ENCODE measurements around the gene BEGAIN. TPM values are rescaled to one million over a fixed set of nuclear protein-coding genes. Genes with fewer than 3 reads are reported as not detected.

Gene BEGAIN
- total and polyA plus RNA-seq, 2 donors (not counting 3 experiments of a cell fraction or from before 2014, with no cell fraction given): 0.49 TPM; not detected in 1

DNA sequence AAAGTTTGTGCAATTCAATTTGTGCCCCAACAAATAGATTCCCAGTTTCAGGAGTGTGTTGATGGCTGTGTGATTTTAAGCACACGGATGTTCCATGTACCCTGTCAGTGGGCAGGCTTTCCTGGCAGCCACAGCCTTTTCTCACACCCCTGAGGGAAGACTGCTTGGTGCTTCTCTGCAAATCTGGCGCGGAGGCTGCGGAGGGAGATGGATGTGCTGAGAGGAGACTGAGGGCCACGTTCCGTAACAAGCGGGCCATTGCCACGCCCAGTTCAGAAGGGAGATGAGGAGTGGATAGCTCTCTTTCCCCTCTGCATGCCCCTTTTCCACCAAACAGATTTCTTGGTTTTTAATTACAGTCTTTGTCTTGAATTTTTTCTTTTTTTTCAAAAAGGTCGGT, 89.1 kb downstream of the BEGAIN start:
- CTCF ChIA-PET: no interaction called here
- no peak for DNase-seq (ENCODE audit: low read depth, low spot score)

More for the DNA sequence above, 89.1 kb downstream of the BEGAIN start:
- Histone ChIP-seq H3K27me3 (ENCODE audit: control insufficient read depth in 2 of 2, insufficient read depth in 2 of 2, low read length in 2 of 2) (no peaks in the 10 kb centered on the region), H3K79me2 (ENCODE audit: control insufficient read depth, insufficient read depth, low read length) (no peaks in the 10 kb centered on the region), H3K4me1 (ENCODE audit: control insufficient read depth, extremely low read depth, insufficient read depth, low read length) (no peaks in the 10 kb centered on the region), H3K27ac (ENCODE audit: insufficient read depth, low read depth, low read length) (no peak overlapping the region), H3K9ac (replicated peaks; ENCODE audit: extremely low read depth, insufficient read depth, low read length) (no peak overlapping the region), H3K9me3 (replicated peaks; ENCODE audit: control insufficient read depth, insufficient read depth, low read length) (no peaks in the 10 kb centered on the region), H2AFZ (ENCODE audit: low read depth, low read length) (no peak overlapping the region), H3K4me2 (ENCODE audit: insufficient read depth, low read length) (no peak overlapping the region), H3K36me3 (ENCODE audit: control insufficient read depth in 2 of 2, extremely low read depth in 1 of 2, insufficient read depth in 2 of 2, low read length in 2 of 2) (no peaks in the 10 kb centered on the region), H3K4me3 (replicated peaks in 1 of 3; ENCODE audit: insufficient read depth in 1 of 3, low read depth in 1 of 3, low read length in 3 of 3) (no peak overlapping the region), H3K9me1 (replicated peaks; ENCODE audit: control insufficient read depth, extremely low read depth, insufficient read depth, low read length) (no peaks in the 10 kb centered on the region), H4K20me1 (replicated peaks; ENCODE audit: control insufficient read depth, extremely low read depth, insufficient read depth, low read length) (peaks cover 2% of the 10 kb centered on the region)
- dilution Hi-C loops (cut with MboI; ENCODE audit: extremely low pct_ligation_motif_present, low sequenced_read_pairs): no loop called here
- no TSS peak for BruUV-seq (replicated peaks)
- TF ChIP-seq JUN (IDR thresholded peaks at IDR 0.05; ENCODE audit: borderline replicate concordance, insufficient read depth, insufficient read length, low read depth): no peak
- TF ChIP-seq, protein P1, sequence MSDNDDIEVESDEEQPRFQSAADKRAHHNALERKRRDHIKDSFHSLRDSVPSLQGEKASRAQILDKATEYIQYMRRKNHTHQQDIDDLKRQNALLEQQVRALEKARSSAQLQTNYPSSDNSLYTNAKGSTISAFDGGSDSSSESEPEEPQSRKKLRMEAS (IDR thresholded peaks at IDR 0.05; ENCODE audit: insufficient read depth, insufficient read length): no peak
- TF ChIP-seq POLR2A (IDR thresholded peaks at IDR 0.05; ENCODE audit: low read depth, low read length): no peak
- TF ChIP-seq GATA2 (IDR thresholded peaks at IDR 0.05; ENCODE audit: insufficient read depth, insufficient read length, low read depth, low read length): no peak
- TF ChIP-seq EZH2 (IDR thresholded peaks at IDR 0.05; ENCODE audit: borderline replicate concordance, low read depth, low read length, severe bottlenecking): no peak
- no peak for TF ChIP-seq POLR2AphosphoS5 (IDR thresholded peaks at IDR 0.05; ENCODE audit: insufficient read depth, low read depth, low read length)
- TF ChIP-seq, protein P2, sequence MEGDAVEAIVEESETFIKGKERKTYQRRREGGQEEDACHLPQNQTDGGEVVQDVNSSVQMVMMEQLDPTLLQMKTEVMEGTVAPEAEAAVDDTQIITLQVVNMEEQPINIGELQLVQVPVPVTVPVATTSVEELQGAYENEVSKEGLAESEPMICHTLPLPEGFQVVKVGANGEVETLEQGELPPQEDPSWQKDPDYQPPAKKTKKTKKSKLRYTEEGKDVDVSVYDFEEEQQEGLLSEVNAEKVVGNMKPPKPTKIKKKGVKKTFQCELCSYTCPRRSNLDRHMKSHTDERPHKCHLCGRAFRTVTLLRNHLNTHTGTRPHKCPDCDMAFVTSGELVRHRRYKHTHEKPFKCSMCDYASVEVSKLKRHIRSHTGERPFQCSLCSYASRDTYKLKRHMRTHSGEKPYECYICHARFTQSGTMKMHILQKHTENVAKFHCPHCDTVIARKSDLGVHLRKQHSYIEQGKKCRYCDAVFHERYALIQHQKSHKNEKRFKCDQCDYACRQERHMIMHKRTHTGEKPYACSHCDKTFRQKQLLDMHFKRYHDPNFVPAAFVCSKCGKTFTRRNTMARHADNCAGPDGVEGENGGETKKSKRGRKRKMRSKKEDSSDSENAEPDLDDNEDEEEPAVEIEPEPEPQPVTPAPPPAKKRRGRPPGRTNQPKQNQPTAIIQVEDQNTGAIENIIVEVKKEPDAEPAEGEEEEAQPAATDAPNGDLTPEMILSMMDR (IDR thresholded peaks at IDR 0.05; ENCODE audit: extremely low read depth in 1 of 2, insufficient read depth in 1 of 2, low read depth in 1 of 2, low read length in 2 of 2): no peak
- no peak for TF ChIP-seq FOS (IDR thresholded peaks at IDR 0.05; ENCODE audit: borderline replicate concordance, insufficient read depth, low read length)
- no peak for TF ChIP-seq MYC (IDR thresholded peaks at IDR 0.05; ENCODE audit: low read depth, low read length)
- FAIRE-seq: no peak
- intact Hi-C loops (cut with micrococcal nuclease): no loop called here
- POLR2A ChIA-PET: no interaction called here
